GM19467 (cell line): ENCODE results near the gene COPS3.

Experiments used
- ATAC-seq: cut with Tn5 transposase; IDR thresholded peaks from one replicate; pipeline ENCODE4 v1.9.1; 2021; ENCODE audit warnings: mild to moderate bottlenecking, moderate library complexity; ENCODE audit not compliant: unreplicated experiment

The COPS3 gene

DNA sequence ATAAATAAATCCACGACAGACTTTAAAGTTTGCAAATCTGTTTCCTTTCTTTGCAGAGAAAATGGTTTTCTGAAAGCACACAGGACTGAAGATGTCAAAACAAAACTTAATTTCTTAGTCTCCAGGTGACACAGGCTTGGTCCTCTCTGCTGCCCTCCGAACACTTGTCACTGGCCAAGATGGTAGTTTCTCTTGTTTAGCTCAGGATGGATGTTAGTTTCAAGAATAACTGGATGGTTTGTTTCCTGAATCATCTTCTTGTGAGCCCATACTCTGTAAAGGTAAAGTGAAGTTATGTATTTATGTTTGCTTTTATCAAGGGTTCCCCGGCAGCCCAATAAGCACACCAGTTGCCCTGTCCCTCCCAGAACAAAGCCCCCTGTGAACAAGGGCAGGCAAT is 34.2 kb downstream of the COPS3 start:
- ATAC-seq, result no peak

DNA sequence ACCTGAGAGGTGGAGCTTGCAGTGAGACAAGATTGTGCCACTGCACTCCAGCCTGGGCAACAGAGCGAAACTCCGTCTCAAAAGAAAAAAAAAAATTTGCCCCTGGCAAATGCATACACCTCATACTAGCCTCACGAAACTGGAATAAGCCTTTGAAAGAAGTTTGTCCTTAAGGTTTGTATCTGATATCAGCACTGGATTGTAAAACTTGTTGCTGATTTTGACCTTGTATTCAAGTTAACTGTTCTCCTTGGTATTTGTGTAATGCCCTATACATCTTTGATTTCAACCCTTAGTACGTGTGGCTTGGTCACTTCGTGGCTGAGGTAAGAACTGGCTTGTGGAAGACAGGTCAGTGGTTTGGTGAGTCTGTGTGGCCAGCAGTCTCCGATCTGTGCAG is 37.9 kb downstream of the COPS3 start:
- no peak for ATAC-seq

DNA sequence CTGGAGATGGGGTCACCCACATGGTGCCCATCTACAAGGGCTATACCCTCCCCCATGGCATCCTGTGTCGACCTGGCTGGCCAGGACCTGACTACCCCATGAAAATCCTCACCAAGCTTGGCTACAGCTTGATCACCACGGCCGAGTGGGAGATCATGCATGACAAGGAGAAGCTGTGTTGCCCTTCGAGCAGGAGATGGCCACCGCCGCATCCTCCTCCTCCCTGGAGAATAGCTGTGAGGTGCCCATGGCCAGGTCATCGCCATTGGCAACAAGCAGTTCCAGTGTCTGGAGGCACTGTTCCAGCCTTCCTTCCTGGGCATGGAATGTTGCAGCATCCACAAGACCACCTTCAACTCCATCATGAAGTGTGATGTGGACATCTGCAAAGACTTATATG is 38.8 kb downstream of the COPS3 start:
- ATAC-seq, result no peak

DNA sequence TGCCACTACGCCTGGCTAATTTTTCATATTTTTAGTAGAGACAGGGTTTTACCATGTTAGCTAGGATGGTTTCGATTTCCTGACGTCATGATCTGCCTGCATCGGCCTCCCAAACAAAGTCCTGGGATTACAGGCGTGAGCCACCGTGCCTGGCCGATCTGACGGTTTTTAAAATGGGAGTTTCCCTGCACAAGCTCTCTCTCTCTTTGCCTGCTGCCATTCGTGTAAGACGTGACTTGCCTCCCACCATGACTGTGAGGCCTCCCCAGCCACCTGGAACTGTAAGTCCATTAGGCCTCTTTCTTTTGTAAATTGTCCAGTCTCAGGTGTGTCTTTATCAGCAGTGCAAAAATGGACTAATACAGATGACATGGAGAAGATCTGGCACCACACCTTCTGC is 39.4 kb downstream of the COPS3 start:
- no peak for ATAC-seq

DNA sequence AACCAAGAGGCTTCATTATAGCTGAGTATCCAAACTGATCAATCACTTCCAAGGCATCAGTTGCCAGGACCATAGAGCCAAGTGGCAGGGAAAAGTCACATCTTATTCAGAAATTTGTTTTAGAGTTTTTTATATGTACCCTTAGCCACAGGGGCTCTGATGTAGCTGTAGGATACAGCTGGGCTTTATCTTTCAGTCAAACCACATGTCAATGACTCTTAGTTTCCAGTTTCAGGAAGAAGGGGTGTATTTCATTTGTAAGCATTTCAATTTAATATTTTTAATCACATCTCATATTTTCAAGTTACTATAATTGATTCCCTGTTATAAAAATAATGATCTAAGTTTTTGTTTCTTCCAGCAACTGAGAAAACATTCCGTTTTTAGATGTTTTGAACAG is 41.2 kb downstream of the COPS3 start:
- no peak for ATAC-seq

DNA sequence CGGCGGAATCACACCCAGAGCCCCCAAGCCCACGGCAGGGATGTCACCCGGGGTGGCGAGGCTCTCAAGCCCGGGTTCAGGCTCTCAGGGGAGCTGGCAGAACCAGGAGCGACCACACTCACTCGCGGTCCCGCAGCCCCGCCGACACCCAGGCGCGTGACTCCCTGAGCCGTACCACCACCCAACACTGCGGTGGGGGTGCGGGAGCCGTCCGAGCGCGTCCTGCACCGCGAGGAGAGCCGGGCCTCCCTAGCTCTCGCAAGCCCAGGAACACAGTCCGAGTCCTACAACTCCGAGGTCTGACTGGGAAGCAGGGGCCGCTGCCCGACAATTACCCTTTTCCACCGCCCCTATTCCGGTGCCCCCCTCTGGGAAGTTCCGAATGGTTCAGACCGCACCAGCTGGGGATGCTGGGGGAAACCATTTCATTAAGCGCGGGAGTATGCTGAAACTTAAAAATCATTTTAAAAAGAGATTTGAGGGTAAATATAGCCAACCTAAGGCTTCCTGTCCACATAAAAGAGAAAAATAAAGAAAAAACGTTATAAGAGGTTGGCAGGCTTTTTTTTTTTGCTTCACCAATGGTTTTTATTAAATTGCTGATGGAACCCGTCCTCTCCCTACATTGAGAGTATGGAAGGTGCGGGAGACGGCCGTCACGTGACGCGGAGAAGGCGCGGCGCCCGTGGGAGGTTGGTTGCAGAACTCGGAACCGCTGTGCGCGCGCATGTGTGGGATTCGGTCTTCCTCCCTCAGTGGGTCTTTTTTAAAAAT is 43.8 kb downstream of the COPS3 start, which contains the start of gene FLCN:
Gene FLCN, minus strand, starts transcription at position 143 of the 774 bp plus-strand sequence. CDS start 9,031 bp downstream, outside the sequence.
- ATAC-seq, result peak; percentile 69

DNA sequence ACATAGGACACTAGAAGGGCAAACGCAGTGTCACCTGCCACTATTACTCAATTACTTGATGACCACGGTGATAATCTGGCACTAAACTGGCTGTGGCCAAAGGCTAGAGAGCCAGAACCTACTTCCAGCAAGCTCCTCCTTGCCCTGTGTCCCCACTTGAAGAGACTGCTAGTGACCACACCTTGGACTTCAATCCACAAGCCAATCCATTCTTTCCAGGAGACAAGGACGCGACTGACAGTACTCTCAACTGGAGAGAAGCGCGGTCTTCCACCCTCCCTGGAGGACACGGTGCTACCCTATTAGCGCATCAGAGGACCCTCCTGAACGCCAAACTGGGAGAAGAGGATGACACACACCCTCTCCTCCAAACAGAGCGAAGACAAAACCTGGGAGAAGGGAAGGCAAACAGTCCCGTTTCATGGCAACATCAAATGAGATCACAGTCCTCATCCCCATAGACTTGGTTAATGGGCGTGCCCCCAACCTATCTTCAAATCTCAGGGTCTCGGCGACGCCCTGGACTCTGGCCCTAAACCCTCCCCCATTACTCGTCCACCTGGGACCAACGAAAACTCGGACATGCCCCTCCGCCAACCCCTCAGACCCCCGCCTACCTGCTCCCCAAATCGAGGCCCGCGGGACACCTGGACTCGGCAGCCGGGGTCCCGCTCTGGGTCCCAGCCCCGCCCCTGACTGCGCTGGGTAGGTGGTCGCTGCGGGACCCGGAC is 44.6 kb downstream of the COPS3 start:
- ATAC-seq, result no peak

DNA sequence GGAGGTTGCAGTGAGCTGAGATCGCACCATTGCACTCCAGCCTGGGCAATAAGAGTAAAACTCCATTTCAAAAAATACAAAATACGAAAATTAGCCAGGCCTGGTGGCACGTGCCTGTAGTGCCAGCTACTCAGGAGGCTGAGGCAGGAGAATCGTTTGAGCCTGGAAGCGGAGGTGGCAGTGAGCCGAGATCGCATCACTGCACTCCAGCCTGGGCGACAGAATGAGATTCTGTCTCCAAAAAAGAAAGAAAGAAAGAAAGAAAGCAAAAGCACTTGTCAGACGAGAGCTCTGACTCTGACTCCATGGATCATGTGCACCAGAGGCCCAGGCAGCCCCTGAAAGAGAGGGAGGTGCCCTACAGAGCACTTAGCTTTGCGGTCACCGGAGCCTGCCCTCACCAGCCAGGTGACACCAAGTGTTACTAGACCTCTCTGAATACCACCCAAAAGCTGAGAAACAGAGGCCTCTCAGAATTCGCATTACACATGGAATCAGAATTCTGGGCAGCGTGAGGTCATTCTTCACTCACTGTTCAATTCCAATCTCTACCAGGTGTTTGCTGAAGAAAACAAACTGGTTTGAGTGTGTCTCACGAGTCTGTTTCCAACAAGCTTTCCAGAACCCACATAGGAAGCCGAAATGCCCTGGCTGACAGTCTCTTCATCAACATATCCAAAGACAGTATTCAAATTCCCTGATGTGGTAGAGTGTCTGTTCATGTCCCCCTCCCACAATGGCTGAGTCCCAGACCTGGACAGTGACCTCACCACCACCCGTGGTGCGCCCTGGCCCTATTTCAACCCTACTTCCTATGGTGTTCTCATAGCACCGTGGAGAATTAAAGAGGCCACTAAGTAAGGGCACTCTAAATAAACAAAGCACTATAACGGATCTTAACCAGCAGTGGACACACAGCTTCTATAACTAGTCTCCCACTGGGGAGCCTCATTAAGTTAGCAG is 45.6 kb downstream of the COPS3 start:
- ATAC-seq, result no peak

DNA sequence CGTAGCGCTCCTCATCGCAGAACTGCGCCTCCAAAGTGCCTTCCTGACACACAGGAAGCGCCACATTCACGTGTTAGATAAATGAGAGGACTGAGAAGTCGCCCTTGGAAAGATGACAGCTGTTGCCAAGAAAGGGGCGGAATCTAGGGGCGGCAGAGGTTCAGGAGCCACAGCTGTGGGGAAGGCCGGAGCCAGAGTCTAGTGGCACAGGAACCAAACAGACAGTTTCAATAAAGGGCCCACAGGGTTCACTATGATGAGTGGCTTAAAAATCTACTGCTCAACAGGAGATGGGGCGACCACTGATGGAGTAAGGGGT is 48.8 kb downstream of the COPS3 start:
- ATAC-seq, result no peak

DNA sequence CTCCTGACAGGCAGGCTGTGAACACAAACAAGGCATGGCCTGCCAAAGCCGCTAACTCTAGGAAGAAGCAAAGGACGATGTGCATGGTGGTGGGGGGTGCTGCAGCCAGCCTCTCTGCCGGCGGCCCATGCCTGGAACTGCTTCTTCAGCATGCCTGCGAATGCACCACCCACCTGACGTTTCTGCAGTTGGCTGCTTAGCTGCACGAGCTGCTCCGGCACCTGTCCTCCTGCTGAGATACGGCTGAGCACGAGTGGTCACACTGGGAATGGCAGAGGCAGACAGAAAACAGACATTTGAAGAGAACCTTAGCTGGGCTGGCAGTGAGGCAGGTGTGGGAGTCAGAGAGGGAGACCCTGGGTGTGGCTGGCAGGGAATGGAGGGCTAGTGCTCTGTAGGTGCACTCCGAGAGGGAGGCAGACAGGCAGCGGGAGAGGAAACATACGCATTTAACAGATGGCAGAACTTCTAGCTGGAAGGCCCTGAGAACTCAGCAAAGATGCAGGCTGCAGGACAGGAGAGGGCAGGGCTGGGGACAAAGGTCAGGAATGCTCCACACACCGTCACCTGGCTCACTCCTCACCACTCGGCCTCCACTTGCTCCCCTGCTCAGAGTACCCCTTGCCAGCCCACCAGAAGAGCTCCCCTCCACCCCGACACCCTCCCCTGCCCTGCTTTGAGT is 49.3 kb downstream of the COPS3 start:
- no peak for ATAC-seq

DNA sequence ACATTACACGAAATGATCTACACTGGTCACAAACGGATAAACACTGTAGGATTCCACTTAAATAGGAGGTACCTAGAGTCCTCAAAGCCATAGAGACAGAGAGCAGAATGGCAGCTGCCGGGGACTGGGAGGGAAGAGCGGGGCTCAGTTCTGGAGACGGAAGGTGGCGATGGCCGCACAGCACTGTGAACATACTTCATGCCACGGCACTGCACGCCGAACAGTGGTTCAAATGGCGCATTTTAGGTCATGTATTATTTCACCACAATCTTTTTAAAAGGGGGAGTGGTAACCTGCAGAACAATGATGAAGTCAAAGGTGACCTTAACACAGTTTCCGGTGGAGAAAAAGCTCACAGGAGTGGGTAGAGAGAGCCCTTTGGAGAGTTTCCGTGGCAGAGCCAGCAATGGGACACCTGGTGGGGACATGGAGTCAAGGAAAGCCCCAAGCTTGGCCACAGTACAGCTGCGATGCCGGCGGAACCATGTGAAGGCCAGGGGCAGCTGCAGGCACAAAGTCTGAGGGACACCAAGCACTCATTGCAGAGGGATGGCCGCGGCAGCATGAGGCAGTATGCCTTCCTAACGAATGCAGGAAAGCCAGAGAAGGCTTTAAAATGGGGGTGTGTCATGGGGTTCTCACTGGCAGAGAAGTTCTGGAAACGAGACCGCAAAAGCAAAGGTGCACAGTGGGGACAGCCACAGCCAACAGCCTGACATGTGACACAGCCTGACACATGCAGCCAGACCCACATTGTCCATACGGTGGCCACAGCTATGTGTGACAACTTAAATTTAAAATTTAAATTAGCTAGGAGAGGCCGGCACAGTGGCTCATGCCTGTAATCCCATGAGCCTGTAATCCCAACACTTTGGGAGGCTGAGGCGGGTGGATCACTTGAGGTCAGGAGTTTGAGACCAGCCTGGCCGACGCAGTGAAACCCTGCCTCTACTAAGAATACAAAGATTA is 51.3 kb downstream of the COPS3 start:
- ATAC-seq, result no peak

DNA sequence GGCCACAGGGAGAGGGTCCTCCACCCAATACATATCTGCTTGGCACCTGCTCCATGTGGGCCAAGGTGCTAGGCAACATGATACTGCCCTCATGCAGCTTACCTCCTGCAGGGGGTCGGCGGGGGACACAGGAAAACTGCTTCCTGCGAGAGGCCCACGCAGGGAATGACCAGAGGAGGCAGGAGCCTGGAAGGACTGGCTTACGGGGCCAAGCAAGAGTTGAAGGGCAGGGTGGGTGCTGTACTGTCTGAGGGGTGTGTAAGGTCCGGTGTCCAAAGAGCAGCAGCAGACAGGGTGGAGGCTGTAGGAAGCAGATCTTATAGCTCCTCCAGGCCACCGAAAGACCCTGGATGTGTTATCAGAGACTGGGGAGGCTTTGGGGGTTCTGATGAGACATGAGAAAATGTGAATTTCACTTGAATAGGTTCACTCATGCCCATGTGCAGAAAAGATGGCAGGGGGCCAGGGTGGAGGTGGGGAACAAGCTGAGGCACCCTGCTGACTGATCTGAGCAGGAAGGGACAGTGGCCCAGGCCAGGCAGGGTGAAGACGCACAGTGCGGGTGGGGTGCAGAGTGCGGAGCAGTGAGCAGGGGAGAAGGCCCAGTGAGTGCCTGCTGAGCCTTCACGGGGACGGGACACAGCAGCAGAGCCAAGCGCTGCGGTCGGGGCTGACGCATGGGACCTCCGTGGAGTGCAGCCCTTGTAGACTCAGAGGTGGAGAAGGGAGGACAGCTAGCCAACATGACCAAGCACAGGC is 52.3 kb downstream of the COPS3 start:
- no peak for ATAC-seq

DNA sequence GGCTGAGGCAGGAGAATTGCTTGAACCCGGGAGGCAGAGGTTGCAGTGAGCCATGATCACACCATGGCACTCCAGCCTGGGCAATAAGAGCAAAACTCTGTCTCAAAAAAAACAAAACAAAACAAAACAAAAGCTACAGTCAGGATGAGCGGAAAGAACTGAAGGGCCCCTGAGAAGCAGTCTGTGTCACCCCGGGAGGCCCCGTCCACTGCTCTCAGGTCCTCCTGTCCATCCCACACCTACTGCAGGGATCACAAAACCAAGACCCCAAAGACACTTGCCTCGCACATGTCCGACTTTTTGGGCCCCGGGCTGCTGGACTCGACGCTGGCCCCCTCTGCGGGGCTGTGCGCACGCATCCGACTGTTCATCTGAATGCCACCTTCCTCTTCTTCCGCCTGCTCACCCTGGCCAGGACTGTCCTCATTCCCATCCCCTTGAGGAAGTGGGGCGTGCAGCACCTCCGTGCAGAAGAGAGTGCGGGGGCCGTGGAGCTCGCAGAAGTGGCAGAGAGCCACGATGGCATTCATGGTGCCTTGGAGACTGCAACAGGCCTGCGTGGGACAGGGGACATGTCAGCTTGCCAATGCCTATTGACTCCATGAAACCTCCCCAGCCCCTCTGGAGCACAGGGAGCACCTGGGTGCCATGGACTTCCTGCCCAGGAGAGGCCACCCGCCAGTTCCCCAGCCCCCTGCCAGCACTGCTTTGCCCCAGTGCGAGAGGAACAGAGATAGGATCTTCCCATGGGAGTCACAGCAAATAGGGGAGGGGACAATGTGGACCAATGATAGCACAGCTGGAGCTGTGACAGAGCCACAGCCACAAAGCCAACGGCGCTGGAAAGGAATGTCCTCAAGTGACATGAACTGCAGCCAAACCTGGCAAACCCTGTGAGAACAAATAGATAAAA is 53.2 kb downstream of the COPS3 start:
- no peak for ATAC-seq

DNA sequence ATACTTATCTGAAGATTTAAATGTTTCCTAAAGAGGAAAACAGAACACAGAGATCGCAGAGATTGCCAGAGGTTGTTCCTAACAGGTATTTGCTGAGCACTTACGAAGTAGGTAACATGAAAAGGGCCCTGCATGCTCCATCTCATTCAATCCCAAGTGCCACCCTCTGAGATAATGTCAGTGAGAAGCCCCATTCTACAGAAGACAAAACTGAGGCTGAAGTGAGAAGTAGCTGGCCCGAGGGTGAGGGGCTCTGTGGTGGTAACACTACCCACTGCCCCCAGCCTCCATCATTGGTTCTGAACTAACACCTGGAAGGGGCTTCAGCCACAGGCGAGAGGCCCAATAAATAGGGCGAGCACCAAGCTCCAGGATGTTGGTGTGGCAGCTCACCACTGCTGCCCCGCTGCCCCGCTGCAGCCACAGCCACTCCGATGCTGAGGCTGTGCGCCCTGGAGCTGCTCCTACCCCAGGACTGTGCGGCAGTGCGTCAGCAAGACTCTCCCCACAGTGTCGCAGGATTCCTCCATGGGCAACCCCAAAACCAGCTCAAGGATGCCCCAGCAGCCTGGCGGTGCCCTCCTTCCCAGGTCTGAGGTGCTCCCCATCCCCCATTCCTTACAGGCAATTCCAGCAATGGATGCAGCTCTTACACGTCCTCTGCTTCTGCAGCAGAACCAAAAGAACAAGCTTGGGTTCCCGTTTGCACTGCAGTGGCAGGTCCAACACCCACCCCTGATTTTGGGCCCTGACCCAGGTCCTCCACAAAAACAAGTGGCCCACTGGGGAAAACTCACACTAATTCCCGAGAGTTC is 54.4 kb downstream of the COPS3 start:
- ATAC-seq, result no peak

DNA sequence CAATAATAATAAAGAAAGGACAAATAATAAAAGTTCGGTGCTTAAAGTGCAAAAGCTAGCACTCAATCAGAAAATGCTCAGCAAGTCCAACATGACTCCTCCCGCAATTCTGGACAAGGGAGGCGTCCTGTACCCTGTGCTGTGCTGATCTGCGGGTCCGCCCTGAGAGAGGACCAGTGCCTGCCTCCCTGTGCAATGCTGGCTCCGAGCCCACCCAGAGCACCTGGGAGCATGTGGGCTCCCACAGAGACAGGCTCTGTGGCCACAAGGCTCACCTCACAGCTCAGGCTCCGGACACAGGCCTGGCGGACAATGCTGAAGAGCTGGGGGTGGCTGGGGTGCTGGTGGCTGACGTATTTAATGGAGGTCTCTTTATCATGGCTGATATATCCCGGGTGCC is 55.1 kb downstream of the COPS3 start:
- no peak for ATAC-seq

DNA sequence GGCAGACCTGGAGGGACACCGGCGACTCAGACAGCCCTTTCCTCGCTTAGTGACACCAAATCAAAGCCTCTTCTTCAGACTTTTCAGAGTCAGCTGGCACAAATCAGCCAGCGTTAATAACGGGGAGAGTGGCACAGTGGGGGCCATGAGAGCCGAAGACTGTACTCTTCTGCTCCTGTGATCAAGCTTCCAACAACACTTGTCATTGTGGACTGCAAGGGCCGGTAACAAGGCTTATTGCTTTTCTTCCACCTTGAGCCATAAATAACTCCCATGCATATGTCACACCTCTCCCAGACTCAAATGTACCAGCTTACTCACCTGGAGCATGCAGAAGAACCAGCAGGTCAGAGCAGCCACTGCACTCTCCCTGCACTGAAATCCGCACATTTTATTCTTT is 56.9 kb downstream of the COPS3 start:
- no peak for ATAC-seq

DNA sequence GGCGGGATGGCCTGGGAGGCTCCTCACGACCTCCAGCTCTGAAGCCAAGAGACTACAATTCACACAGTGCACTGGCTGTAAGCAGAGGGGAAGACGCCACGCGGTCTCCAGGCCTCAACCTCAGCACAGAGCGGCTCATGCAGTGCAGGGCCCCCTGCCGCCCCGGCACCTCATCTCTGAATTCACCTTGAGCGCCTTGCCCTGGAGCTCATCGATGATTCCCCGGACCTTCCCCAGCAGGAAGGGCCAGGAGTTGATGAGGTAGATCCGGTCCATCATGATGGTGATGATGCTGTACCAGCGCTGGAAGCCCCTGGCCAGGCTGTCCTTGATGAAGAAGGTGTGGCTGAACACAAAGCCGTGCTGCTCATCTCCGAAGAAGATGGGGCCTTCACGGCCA is 57.3 kb downstream of the COPS3 start:
- ATAC-seq, result no peak
